ENCODE measurements around the gene PCDHGA8.

DNA sequence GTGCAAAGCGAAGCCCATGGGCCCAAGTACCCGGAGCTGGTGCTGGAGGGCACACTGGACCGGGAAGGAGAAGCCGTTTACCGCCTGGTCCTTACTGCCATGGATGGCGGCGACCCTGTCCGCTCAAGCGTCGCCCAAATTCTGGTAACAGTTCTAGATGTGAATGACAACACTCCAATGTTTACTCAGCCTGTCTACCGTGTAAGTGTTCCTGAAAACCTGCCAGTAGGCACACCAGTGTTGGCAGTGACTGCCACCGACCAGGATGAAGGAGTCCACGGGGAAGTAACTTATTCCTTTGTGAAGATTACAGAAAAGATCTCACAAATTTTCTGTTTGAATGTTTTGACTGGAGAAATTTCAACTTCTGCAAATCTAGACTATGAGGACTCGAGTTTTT, 17.8 kb upstream of the PCDHGA8 start:
- TF ChIP-seq GATA2 (IDR thresholded peaks at IDR 0.05; ENCODE audit: low read depth, low read length), result no peak
- TF ChIP-seq GATA3 (IDR thresholded peaks at IDR 0.05; ENCODE audit: low read depth, low read length), result no peak

Measured in SH-SY5Y (cell line).